Keratinocyte (primary cell): ENCODE measurements around the gene CNTNAP5. TPM values are rescaled to one million over a fixed set of nuclear protein-coding genes. Genes with fewer than 3 reads are reported as not detected.

Experiments used
- DNase-seq: peaks from one replicate; pipeline ENCODE4 v3.0.0-alpha.2; 2011; ENCODE audit warnings: low read depth, missing footprints, low spot score
- FAIRE-seq: peaks from 2 replicates; lab custom pipeline; 2011; peaks lifted over from hg19 to GRCh38; lab: Jason Lieb, UNC
- H2AFZ ChIP-seq: 2 replicates; pipeline ENCODE4 v1.6.0; 2012; ENCODE audit warnings: low read length, control low read depth, inconsistent platforms; ENCODE audit not compliant: control insufficient read depth
- H3K27ac ChIP-seq: 2 replicates; pipeline ENCODE4 v1.5.1; 2011; ENCODE audit warnings: low read length; ENCODE audit not compliant: control insufficient read depth, insufficient read depth
- H3K27me3 ChIP-seq: 3 replicates; pipeline ENCODE4 v1.6.0; 2011; ENCODE audit warnings: low read length; ENCODE audit not compliant: control insufficient read depth, insufficient read depth; ENCODE audit errors: extremely low read depth
- H3K36me3 ChIP-seq, 2 experiments: 2 replicates in 1 of 2; 3 replicates in 1 of 2; pipeline ENCODE4 v1.5.1; 2011; ENCODE audit warnings: low read length in 2 of 2, mild to moderate bottlenecking in 1 of 2; ENCODE audit not compliant: control insufficient read depth in 2 of 2, insufficient read depth in 2 of 2; ENCODE audit errors: extremely low read depth in 1 of 2
- H3K4me1 ChIP-seq: 3 replicates; pipeline ENCODE4 v1.5.1; 2011; ENCODE audit warnings: low read length; ENCODE audit not compliant: control insufficient read depth, insufficient read depth; ENCODE audit errors: extremely low read depth
- H3K4me2 ChIP-seq: 3 replicates; pipeline ENCODE4 v1.6.0; 2011; ENCODE audit warnings: low read depth, low read length; ENCODE audit not compliant: control insufficient read depth, insufficient read depth; ENCODE audit errors: extremely low read depth
- H3K4me3 ChIP-seq, 3 experiments: fragments of 200-600 bp in 1 of 3; sonication (generic) in 1 of 3; 2 replicates in 2 of 3; 3 replicates in 1 of 3; pipeline ENCODE4 v1.5.1; 2011 to 2016; ENCODE audit warnings: low read length in 3 of 3, mild to moderate bottlenecking in 3 of 3, control low read depth in 2 of 3, inconsistent platforms in 1 of 3, low read depth in 1 of 3, mixed read lengths in 1 of 3, mixed run types in 1 of 3, moderate library complexity in 1 of 3; ENCODE audit not compliant: control insufficient read depth in 2 of 3, insufficient read depth in 2 of 3; ENCODE audit errors: extremely low read depth in 1 of 3
- H3K79me2 ChIP-seq: 2 replicates; pipeline ENCODE4 v1.6.0; 2012; ENCODE audit warnings: low read length; ENCODE audit not compliant: control insufficient read depth, insufficient read depth
- H3K9ac ChIP-seq: 3 replicates; pipeline ENCODE4 v1.6.0; 2011; ENCODE audit warnings: low read length; ENCODE audit not compliant: control insufficient read depth, insufficient read depth; ENCODE audit errors: extremely low read depth
- H3K9me1 ChIP-seq: 3 replicates; pipeline ENCODE4 v1.6.0; 2011; ENCODE audit warnings: low read length; ENCODE audit not compliant: control insufficient read depth, insufficient read depth; ENCODE audit errors: extremely low read depth
- H3K9me3 ChIP-seq: 2 replicates; pipeline ENCODE4 v1.5.1; 2012; ENCODE audit warnings: low read depth, low read length; ENCODE audit not compliant: control insufficient read depth
- H4K20me1 ChIP-seq: 3 replicates; pipeline ENCODE4 v1.6.0; 2011; ENCODE audit warnings: low read length; ENCODE audit not compliant: control insufficient read depth, insufficient read depth; ENCODE audit errors: extremely low read depth
- EZH2 ChIP-seq: IDR thresholded peaks from one replicate; pipeline ENCODE4 v1.6.1; 2012; ENCODE audit warnings: inconsistent platforms, mild to moderate bottlenecking, low read length, moderate library complexity
- dilution Hi-C: fragments of 300-500 bp; cut with MboI; formaldehyde crosslinking; loops from one replicate; pipeline ENCODE4 v1.7.0; 2020; ENCODE audit warnings: low sequenced_read_pairs; ENCODE audit not compliant: extremely low pct_ligation_motif_present
- polyA plus RNA-seq, 5 experiments: library from polyadenylated mRNA; depleted of rRNA in 3 of 5; stranded (reverse) in 3 of 5; stranded (forward) in 1 of 5; unstranded in 1 of 5; fragments of >200 nt; gene quantifications; 1 replicate in 1 of 5; 2 replicates in 3 of 5; 3 replicates in 1 of 5; pipeline versions ENCODE4 v1.2.1 to v1.2.3, GENCODE V29; 2011 to 2012; ENCODE audit warnings: missing spikeins in 2 of 5, low read depth in 1 of 5, low replicate concordance in 1 of 5
- TF ChIP-seq, protein P1 (sequence below), 3 experiments: IDR thresholded peaks in 1 of 3; conservative IDR thresholded peaks in 1 of 3; optimal IDR thresholded peaks in 1 of 3; 2 replicates in 2 of 3; 3 replicates in 1 of 3; pipeline versions ENCODE3 to v1.5.1; 2011; ENCODE audit warnings: low read length in 3 of 3, mild to moderate bottlenecking in 3 of 3, moderate library complexity in 2 of 3, control low read depth in 1 of 3, inconsistent platforms in 1 of 3; ENCODE audit not compliant: insufficient read depth in 2 of 3; ENCODE audit errors: extremely low read depth in 1 of 3

The CNTNAP5 gene
- polyA plus RNA-seq, 1 donor (not counting 4 experiments of a cell fraction or from before 2014, with no cell fraction given) = not detected

DNA sequence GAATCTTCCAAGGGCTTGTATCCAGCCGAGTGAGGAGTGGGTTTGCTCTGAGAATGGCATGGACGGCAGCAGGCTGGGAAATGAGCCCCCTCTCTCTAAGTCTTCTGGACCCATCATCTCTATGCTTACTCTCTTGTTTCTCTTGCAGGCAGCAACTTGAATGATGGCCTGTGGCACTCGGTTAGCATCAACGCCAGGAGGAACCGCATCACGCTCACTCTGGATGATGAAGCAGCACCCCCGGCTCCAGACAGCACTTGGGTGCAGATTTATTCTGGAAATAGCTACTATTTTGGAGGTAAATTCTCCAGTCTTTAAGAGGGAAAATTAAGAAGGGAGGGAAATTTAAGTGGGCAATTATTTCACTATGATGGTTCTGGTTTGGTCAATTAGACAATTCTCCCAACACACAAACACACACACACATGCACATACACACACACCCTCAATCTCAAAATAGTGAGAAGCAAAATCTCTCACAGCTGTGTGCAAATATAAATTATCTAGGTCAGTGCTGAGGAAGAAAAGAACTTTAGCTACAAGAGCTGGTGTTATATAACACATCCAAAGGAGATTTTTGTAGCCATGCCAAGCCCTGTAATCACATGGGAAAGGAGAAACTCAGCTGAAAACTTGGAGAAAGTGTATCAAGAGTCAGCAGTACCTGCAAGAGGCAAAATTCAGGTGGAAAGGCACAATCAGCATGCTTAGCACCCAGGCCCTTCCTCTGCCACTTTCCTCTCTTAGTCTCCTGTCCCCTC is 499.2 kb downstream of the CNTNAP5 start:
- Histone ChIP-seq H3K79me2 (no peaks in the 10 kb centered on the region), H3K4me2 (no peak overlapping the region), H4K20me1 (no peaks in the 10 kb centered on the region), H3K9me1 (no peaks in the 10 kb centered on the region), H3K27me3 (no peaks in the 10 kb centered on the region), H3K4me3 (no peak overlapping the region), H3K4me1 (no peaks in the 10 kb centered on the region), H3K9ac (no peak overlapping the region), H3K27ac (no peak overlapping the region), H3K9me3 (no peaks in the 10 kb centered on the region), H3K36me3 (no peaks in the 10 kb centered on the region), H2AFZ (no peak overlapping the region)
- dilution Hi-C loops = no loop called here
- DNase-seq (no peak), FAIRE-seq (no peak)
- no peak for TF ChIP-seq EZH2
- TF ChIP-seq, protein P1, sequence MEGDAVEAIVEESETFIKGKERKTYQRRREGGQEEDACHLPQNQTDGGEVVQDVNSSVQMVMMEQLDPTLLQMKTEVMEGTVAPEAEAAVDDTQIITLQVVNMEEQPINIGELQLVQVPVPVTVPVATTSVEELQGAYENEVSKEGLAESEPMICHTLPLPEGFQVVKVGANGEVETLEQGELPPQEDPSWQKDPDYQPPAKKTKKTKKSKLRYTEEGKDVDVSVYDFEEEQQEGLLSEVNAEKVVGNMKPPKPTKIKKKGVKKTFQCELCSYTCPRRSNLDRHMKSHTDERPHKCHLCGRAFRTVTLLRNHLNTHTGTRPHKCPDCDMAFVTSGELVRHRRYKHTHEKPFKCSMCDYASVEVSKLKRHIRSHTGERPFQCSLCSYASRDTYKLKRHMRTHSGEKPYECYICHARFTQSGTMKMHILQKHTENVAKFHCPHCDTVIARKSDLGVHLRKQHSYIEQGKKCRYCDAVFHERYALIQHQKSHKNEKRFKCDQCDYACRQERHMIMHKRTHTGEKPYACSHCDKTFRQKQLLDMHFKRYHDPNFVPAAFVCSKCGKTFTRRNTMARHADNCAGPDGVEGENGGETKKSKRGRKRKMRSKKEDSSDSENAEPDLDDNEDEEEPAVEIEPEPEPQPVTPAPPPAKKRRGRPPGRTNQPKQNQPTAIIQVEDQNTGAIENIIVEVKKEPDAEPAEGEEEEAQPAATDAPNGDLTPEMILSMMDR (optimal IDR thresholded peaks at IDR 0.05 in 1 of 3, IDR thresholded peaks at IDR 0.05 in 1 of 3, conservative IDR thresholded peaks at IDR 0.05 in 1 of 3; ENCODE audit: extremely low read depth in 1 of 3, insufficient read depth in 2 of 3, low read length in 3 of 3) = no peak

DNA sequence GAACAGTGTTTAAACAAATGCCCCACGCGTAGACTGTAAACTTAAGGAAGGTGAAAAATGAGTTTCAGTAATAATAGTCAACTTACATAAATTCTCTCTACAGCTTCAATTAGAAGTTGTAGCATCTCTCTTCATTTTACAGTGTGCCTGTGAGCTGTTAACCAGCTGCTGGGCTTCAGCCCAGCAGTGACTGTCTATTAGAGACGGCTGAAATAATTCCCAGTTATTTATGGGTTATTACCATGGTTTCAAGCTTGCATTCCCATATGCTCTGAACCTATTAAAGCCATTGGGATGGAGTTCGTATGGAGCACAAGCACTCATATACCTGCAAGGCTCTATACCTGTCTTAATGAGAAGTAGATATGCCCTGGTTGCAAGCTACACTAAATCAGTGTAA is 501.1 kb downstream of the CNTNAP5 start:
- dilution Hi-C loops = no loop called here
- Histone ChIP-seq H3K27me3 (no peaks in the 10 kb centered on the region), H3K4me1 (no peaks in the 10 kb centered on the region), H3K27ac (no peak overlapping the region), H3K9ac (no peak overlapping the region), H3K9me1 (no peaks in the 10 kb centered on the region), H4K20me1 (no peaks in the 10 kb centered on the region), H3K9me3 (no peaks in the 10 kb centered on the region), H2AFZ (no peak overlapping the region), H3K4me2 (no peak overlapping the region), H3K36me3 (no peaks in the 10 kb centered on the region), H3K4me3 (no peak overlapping the region), H3K79me2 (no peaks in the 10 kb centered on the region)
- no peak for FAIRE-seq
- DNase-seq = no peak
- TF ChIP-seq, protein P1 (optimal IDR thresholded peaks at IDR 0.05 in 1 of 3, IDR thresholded peaks at IDR 0.05 in 1 of 3, conservative IDR thresholded peaks at IDR 0.05 in 1 of 3; ENCODE audit: extremely low read depth in 1 of 3, insufficient read depth in 2 of 3, low read length in 3 of 3) = no peak
- no peak for TF ChIP-seq EZH2
